ENCODE measurements around the gene SCRN1. TPM values are rescaled to one million over a fixed set of nuclear protein-coding genes. Genes with fewer than 3 reads are reported as not detected.

SCRN1 gene
- total and polyA plus RNA-seq, 2 of the 13 experiments (the other 11 are each of a cell fraction or from before 2014, with no cell fraction given), result 43.2 to 49.8 TPM

- TF ChIP-seq MED1 (CRISPR knock-in tag; IDR thresholded peaks at IDR 0.05), result 0 out of 2 replicates have a peak, but pooled peaks have one; percentile 6
- TF ChIP-seq ZNF777 (CRISPR knock-in tag; IDR thresholded peaks at IDR 0.05), result peak; percentile 15; the same call in 1 of the 2 replicates
- no peak; a peak in 1 of 4 replicates for TF ChIP-seq HMGXB4 (CRISPR knock-in tag; IDR thresholded peaks at IDR 0.05; ENCODE audit: borderline replicate concordance in 1 of 2, low read depth in 1 of 2)
- 0 out of 2 replicates have a peak, but pooled peaks have one; percentile 10 for TF ChIP-seq HMG20A (CRISPR knock-in tag; IDR thresholded peaks at IDR 0.05; ENCODE audit: borderline replicate concordance)
- TF ChIP-seq E2F2 (CRISPR knock-in tag; IDR thresholded peaks at IDR 0.05; ENCODE audit: borderline replicate concordance), result 0 out of 2 replicates have a peak, but pooled peaks have one; percentile 23
- 0 out of 2 replicates have a peak, but pooled peaks have one; percentile 17 for TF ChIP-seq ZNF280D (CRISPR knock-in tag; IDR thresholded peaks at IDR 0.05)
- TF ChIP-seq ARID2 (CRISPR knock-in tag; IDR thresholded peaks at IDR 0.05; ENCODE audit: borderline replicate concordance), result peak; percentile 45; the same call in 1 of the 2 replicates
- TF ChIP-seq TFAP4 (IDR thresholded peaks at IDR 0.05; ENCODE audit: borderline replicate concordance, low read depth), result peak; percentile 6; the same call in 1 of the 2 replicates
- TF ChIP-seq ZFX (CRISPR knock-in tag; IDR thresholded peaks at IDR 0.05; ENCODE audit: low read depth), result peak; percentile 73; the same call in 1 of the 2 replicates
- peak; percentile 39; the same call in 1 of the 2 replicates for TF ChIP-seq ERF (CRISPR knock-in tag; IDR thresholded peaks at IDR 0.05)
- no peak for TF ChIP-seq HDAC2 (CRISPR knock-in tag; IDR thresholded peaks at IDR 0.05)
- 0 out of 2 replicates have a peak, but pooled peaks have one; percentile 14 for TF ChIP-seq HMGXB3 (CRISPR knock-in tag; IDR thresholded peaks at IDR 0.05; ENCODE audit: borderline replicate concordance)
Observed at GRCh38 chr7:30028749-30029635, 39.4 kb upstream of the SCRN1 start (continued).

All from HepG2 (cell line).